ENCODE results near the gene PPARA. TPM values are rescaled to one million over a fixed set of nuclear protein-coding genes. Genes with fewer than 3 reads are reported as not detected.

Gene PPARA
- total RNA-seq, 2 experiments from 2014 or later: 17.9 to 18.1 TPM

- H3K27ac Mint-ChIP-seq: peak overlapping the region; percentile 78
- H3K9me3 Mint-ChIP-seq (ENCODE audit: insufficient read depth): no peaks in the 10 kb centered on the region
- no peak overlapping the region for H3K4me3 Mint-ChIP-seq
- ATAC-seq: no peak
- POLR2A ChIA-PET: interaction anchor here (0.6 kb wide), 1 partner anchor 877 kb away, joined by 3 read pairs; no protein-coding TSS in a partner anchor
- H3K4me1 Mint-ChIP-seq (ENCODE audit: low read depth): peaks cover 82% of the 10 kb centered on the region
- CTCF ChIA-PET: no interaction called here
- DNase-seq: no peak
- H3K27me3 Mint-ChIP-seq (ENCODE audit: low read depth): no peaks in the 10 kb centered on the region
- peaks cover 62% of the 10 kb centered on the region for H3K36me3 Mint-ChIP-seq (ENCODE audit: low read depth)
These were observed 140.8 kb downstream of the PPARA start for GRCh38 chr22:46290843-46291785.

- no peak for ATAC-seq
- Mint-ChIP-seq H3K27me3 (ENCODE audit: low read depth) (no peaks in the 10 kb centered on the region), H3K4me3 (no peak overlapping the region), H3K9me3 (ENCODE audit: insufficient read depth) (no peaks in the 10 kb centered on the region), H3K4me1 (ENCODE audit: low read depth) (peaks cover 76% of the 10 kb centered on the region), H3K36me3 (ENCODE audit: low read depth) (peaks cover 57% of the 10 kb centered on the region), H3K27ac (peak overlapping the region; percentile 76)
- ChIA-PET POLR2A (no interaction called here), CTCF (no interaction called here)
- no peak for DNase-seq
These were observed 141.8 kb downstream of the PPARA start for GRCh38 chr22:46292173-46292572.

GRCh38 chr22:46292732-46293131 is 142.4 kb downstream of the PPARA start:
- Mint-ChIP-seq H3K27ac (peak overlapping the region; percentile 76), H3K4me1 (ENCODE audit: low read depth) (peaks cover 70% of the 10 kb centered on the region), H3K9me3 (ENCODE audit: insufficient read depth) (no peaks in the 10 kb centered on the region), H3K36me3 (ENCODE audit: low read depth) (peaks cover 57% of the 10 kb centered on the region), H3K27me3 (ENCODE audit: low read depth) (no peaks in the 10 kb centered on the region), H3K4me3 (no peak overlapping the region)
- POLR2A ChIA-PET: no interaction called here
- DNase-seq: no peak
- CTCF ChIA-PET: no interaction called here
- ATAC-seq: no peak

Other genes with a start within 250 kb of the PPARA start
- gene WNT7B, start 173.4 kb upstream of the PPARA start, total RNA-seq: not detected
- 10 to 100 TPM; 11.6 to 11.7 TPM for gene CDPF1, start 99.8 kb downstream of the PPARA start, total RNA-seq
- not detected for gene PKDREJ, start 112.8 kb downstream of the PPARA start, total RNA-seq
- gene TTC38, start 117.5 kb downstream of the PPARA start, total RNA-seq: 10 to 100 TPM; 20.0 to 25.1 TPM
- gene GTSE1, start 146.3 kb downstream of the PPARA start, total RNA-seq: 100 to 1,000 TPM; 111 to 114 TPM
- 10 to 100 TPM; 84.0 to 84.6 TPM for gene TRMU, start 185.2 kb downstream of the PPARA start, total RNA-seq

Data from activated CD8-positive, alpha-beta T cell treated with anti-CD3 and anti-CD28 coated beads, Interleukin-2, amount 10 ng/mL, durations not matched to agents 7 days and 5 days (primary cell).